MM.1S (cell line): ENCODE results near the gene PRELID2.

Experiments
- EZH2phosphoT487 ChIP-seq: fragments of 300-600 bp; sonication (generic); IDR thresholded peaks from 2 replicates; pipeline ENCODE4 v1.6.1; 2018; ENCODE audit warnings: antibody characterized with exemption, low read length
- TF ChIP-seq, protein P1 (sequence below): fragments of 300-600 bp; sonication (generic); IDR thresholded peaks from 2 replicates; pipeline ENCODE4 v1.5.1; 2016; ENCODE audit warnings: antibody characterized with exemption, low read length, mixed read lengths

DNA sequence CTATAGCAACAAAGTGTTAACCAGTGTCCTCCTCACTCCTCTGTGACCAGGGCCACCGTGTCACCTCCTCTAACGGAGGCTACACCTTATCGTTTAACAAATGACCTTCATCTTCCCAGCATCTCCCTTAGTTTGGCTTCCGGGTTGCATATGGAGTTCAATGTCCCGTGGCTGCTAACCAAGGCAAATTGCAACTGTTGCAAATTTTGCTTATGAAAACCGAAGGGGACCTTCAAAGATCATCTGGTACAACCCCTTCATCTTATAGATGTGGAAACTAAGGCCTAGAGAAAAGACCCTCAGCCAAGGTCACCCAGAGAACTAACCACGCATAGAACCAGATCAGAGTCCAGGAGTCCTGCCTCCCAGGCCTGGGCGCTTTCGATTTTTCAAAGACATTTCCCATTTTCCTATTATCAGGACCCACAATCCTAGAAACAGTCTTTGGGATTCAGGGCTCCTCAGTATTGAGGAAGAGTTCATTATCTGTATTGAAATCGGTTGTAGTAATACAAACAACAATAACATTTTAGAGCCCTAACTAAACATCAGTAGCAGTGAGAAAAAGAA lies 1.4 kb downstream of the PRELID2 start:
- TF ChIP-seq, protein P1, sequence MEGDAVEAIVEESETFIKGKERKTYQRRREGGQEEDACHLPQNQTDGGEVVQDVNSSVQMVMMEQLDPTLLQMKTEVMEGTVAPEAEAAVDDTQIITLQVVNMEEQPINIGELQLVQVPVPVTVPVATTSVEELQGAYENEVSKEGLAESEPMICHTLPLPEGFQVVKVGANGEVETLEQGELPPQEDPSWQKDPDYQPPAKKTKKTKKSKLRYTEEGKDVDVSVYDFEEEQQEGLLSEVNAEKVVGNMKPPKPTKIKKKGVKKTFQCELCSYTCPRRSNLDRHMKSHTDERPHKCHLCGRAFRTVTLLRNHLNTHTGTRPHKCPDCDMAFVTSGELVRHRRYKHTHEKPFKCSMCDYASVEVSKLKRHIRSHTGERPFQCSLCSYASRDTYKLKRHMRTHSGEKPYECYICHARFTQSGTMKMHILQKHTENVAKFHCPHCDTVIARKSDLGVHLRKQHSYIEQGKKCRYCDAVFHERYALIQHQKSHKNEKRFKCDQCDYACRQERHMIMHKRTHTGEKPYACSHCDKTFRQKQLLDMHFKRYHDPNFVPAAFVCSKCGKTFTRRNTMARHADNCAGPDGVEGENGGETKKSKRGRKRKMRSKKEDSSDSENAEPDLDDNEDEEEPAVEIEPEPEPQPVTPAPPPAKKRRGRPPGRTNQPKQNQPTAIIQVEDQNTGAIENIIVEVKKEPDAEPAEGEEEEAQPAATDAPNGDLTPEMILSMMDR = no peak
- no peak for TF ChIP-seq EZH2phosphoT487
